KOPT-K1 (cell line): ENCODE results near the gene SESN3.
"Not testable (repeated sequence)": the region's sequence is repeated elsewhere in the genome, so short reads cannot be mapped to it uniquely, and the experiment has no call there.

Experiments
- H3K27ac ChIP-seq: fragments of 200-600 bp; sonication (generic); 2 replicates; pipeline ENCODE4 v1.5.1; 2016; ENCODE audit warnings: antibody characterized with exemption, mild to moderate bottlenecking, low read depth, low read length; ENCODE audit not compliant: poor library complexity, severe bottlenecking
- H3K36me3 ChIP-seq: fragments of 200-600 bp; sonication (generic); 2 replicates; pipeline ENCODE4 v1.5.1; 2017; ENCODE audit warnings: antibody characterized with exemption, mild to moderate bottlenecking, low read length, moderate library complexity; ENCODE audit not compliant: insufficient read depth
- H3K9me3 ChIP-seq: fragments of 200-600 bp; sonication (generic); 2 replicates; pipeline ENCODE4 v1.5.1; 2017; ENCODE audit warnings: antibody characterized with exemption, low read length, mild to moderate bottlenecking; ENCODE audit not compliant: insufficient read depth, poor library complexity, severe bottlenecking

SESN3 gene

GRCh38 chr11:95231127-95231880 is at the start of gene SESN3:
SESN3 (minus strand) TSS chr11:95231202; CDS start chr11:95230860, 342 bp downstream.
- Histone ChIP-seq H3K9me3 (no peaks in the 10 kb centered on the region), H3K27ac (no peak within 1 kb of the TSS), H3K36me3 (no peaks in the 10 kb centered on the region)

GRCh38 chr11:95279921-95280868 is 49.2 kb upstream of the SESN3 start:
- Histone ChIP-seq H3K36me3 (no peaks in the 10 kb centered on the region), H3K9me3 (no peaks in the 10 kb centered on the region), H3K27ac (no peak overlapping the region)

- no peaks in the 10 kb centered on the region for H3K36me3 ChIP-seq
- no peak overlapping the region for H3K27ac ChIP-seq
- H3K9me3 ChIP-seq, result no peaks in the 10 kb centered on the region
Measured at GRCh38 chr11:95277868-95278267, 46.9 kb upstream of the SESN3 start.

- H3K36me3 ChIP-seq, result no peaks in the 10 kb centered on the region
- H3K27ac ChIP-seq, result no peak overlapping the region
Measured at GRCh38 chr11:95276139-95276538, 45.1 kb upstream of the SESN3 start.

GRCh38 chr11:95273618-95274017 is 42.6 kb upstream of the SESN3 start:
- H3K27ac ChIP-seq, H3K9me3 ChIP-seq, H3K36me3 ChIP-seq: not testable (repeated sequence)

More at GRCh38 chr11:95276139-95276538, 45.1 kb upstream of the SESN3 start:
- no peaks in the 10 kb centered on the region for H3K9me3 ChIP-seq

- no peaks in the 10 kb centered on the region for H3K36me3 ChIP-seq
- H3K27ac ChIP-seq, result no peak overlapping the region
- no peaks in the 10 kb centered on the region for H3K9me3 ChIP-seq
Measured at GRCh38 chr11:95269036-95269819, 38.2 kb upstream of the SESN3 start.

GRCh38 chr11:95268391-95268790 is 37.4 kb upstream of the SESN3 start:
- Histone ChIP-seq H3K27ac (no peak overlapping the region), H3K9me3 (no peaks in the 10 kb centered on the region), H3K36me3 (no peaks in the 10 kb centered on the region)

GRCh38 chr11:95267601-95268213 is 36.7 kb upstream of the SESN3 start:
- Histone ChIP-seq H3K36me3 (no peaks in the 10 kb centered on the region), H3K27ac (no peak overlapping the region), H3K9me3 (no peaks in the 10 kb centered on the region)

GRCh38 chr11:95266751-95267374 is 35.9 kb upstream of the SESN3 start:
- no peak overlapping the region for H3K27ac ChIP-seq
- H3K9me3 ChIP-seq, result no peaks in the 10 kb centered on the region
- H3K36me3 ChIP-seq, result no peaks in the 10 kb centered on the region

GRCh38 chr11:95264881-95265280 is 33.9 kb upstream of the SESN3 start:
- H3K27ac ChIP-seq, result no peak overlapping the region
- H3K36me3 ChIP-seq, result no peaks in the 10 kb centered on the region
- H3K9me3 ChIP-seq, result no peaks in the 10 kb centered on the region

- no peaks in the 10 kb centered on the region for H3K9me3 ChIP-seq
- no peaks in the 10 kb centered on the region for H3K36me3 ChIP-seq
- H3K27ac ChIP-seq, result no peak overlapping the region
Measured at GRCh38 chr11:95262994-95263765, 32.2 kb upstream of the SESN3 start.

- Histone ChIP-seq H3K36me3 (no peaks in the 10 kb centered on the region), H3K27ac (no peak overlapping the region), H3K9me3 (no peaks in the 10 kb centered on the region)
Measured at GRCh38 chr11:95257456-95257971, 26.5 kb upstream of the SESN3 start.

- no peaks in the 10 kb centered on the region for H3K9me3 ChIP-seq
- no peaks in the 10 kb centered on the region for H3K36me3 ChIP-seq
- no peak overlapping the region for H3K27ac ChIP-seq
Measured at GRCh38 chr11:95256321-95256779, 25.3 kb upstream of the SESN3 start.
